A673 (cell line): ENCODE results near the gene ZNF362. TPM values are rescaled to one million over a fixed set of nuclear protein-coding genes. Genes with fewer than 3 reads are reported as not detected.

Experiments
- BruUV-seq: library from RNA; stranded (reverse); fragments of 400-500 nt; replicated peaks from 2 replicates; lab custom pipeline; 2021; lab: Mats Ljungman, UMichigan
- CTCF ChIA-PET: fragments of 300-600 bp; sonication (Branson Sonifier 250); formaldehyde crosslinking; loops from one replicate; lab custom pipeline; 2022; ENCODE audit warnings: antibody characterized with exemption; lab: Charles Lee
- POLR2A ChIA-PET: fragments of 300-600 bp; sonication (Branson Sonifier 250); formaldehyde crosslinking; loops from one replicate; lab custom pipeline; 2022; ENCODE audit warnings: antibody characterized with exemption; ENCODE audit not compliant: low non-redundant PET; lab: Charles Lee
- DNase-seq: peaks from one replicate; pipeline ENCODE4 v3.0.0-alpha.2; 2015; ENCODE audit warnings: low spot score
- H3K27ac ChIP-seq: fragments of 200-600 bp; sonication (generic); 2 replicates; pipeline ENCODE4 v1.5.1; 2016; ENCODE audit warnings: mixed run types, low read depth, mild to moderate bottlenecking, mixed read lengths, antibody characterized with exemption, low read length; ENCODE audit not compliant: poor library complexity, severe bottlenecking
- H3K27me3 ChIP-seq: fragments of 200-600 bp; sonication (generic); replicated peaks from 2 replicates; pipeline ENCODE4 v1.6.1; 2017; ENCODE audit warnings: mixed run types, low read depth, mild to moderate bottlenecking, mixed read lengths, antibody characterized with exemption, low read length; ENCODE audit not compliant: insufficient read depth, poor library complexity
- H3K36me3 ChIP-seq: fragments of 200-600 bp; sonication (generic); 2 replicates; pipeline ENCODE4 v1.6.1; 2016; ENCODE audit warnings: mixed run types, mild to moderate bottlenecking, mixed read lengths, antibody characterized with exemption, low read length; ENCODE audit not compliant: insufficient read depth, poor library complexity, severe bottlenecking
- H3K4me1 ChIP-seq: fragments of 200-600 bp; sonication (generic); 2 replicates; pipeline ENCODE4 v1.6.1; 2017; ENCODE audit warnings: mixed run types, mild to moderate bottlenecking, mixed read lengths, antibody characterized with exemption, low read length; ENCODE audit not compliant: insufficient read depth, poor library complexity, severe bottlenecking
- H3K4me3 ChIP-seq: fragments of 200-600 bp; sonication (generic); 2 replicates; pipeline ENCODE4 v1.5.1; 2016; ENCODE audit warnings: low read depth, mixed run types, mild to moderate bottlenecking, mixed read lengths, low read length; ENCODE audit not compliant: poor library complexity, severe bottlenecking
- H3K9me3 ChIP-seq: fragments of 200-600 bp; sonication (generic); 2 replicates; pipeline ENCODE4 v1.6.1; 2016; ENCODE audit warnings: mixed run types, low read depth, mild to moderate bottlenecking, mixed read lengths, antibody characterized with exemption, low read length; ENCODE audit not compliant: poor library complexity, severe bottlenecking
- EZH2 ChIP-seq: fragments of 200-600 bp; sonication (generic); IDR thresholded peaks from 2 replicates; pipeline ENCODE4 v1.6.1; 2017; ENCODE audit warnings: borderline replicate concordance, low read depth, mild to moderate bottlenecking, mixed read lengths, antibody characterized with exemption, low read length; ENCODE audit not compliant: poor library complexity, severe bottlenecking
- intact Hi-C: fragments of 100-400 bp; cut with micrococcal nuclease; formaldehyde crosslinking; loops from one replicate; pipeline ENCODE4 v1.10.0; 2022; ENCODE audit not compliant: unreplicated experiment
- total RNA-seq: library from RNA; stranded (reverse); gene quantifications from 2 replicates; pipeline ENCODE4 v1.2.3, GENCODE V29; 2021
- TF ChIP-seq, protein P1 (sequence below): fragments of 300-800, 200-600 bp; sonication (generic); conservative IDR thresholded peaks from 2 replicates; pipeline ENCODE4 v1.5.1; 2017; ENCODE audit warnings: low read depth, mild to moderate bottlenecking, antibody characterized with exemption, low read length, moderate library complexity, mixed read lengths

Gene ZNF362
- total RNA-seq, 1 experiment from 2014 or later, result 40.1 TPM

DNA sequence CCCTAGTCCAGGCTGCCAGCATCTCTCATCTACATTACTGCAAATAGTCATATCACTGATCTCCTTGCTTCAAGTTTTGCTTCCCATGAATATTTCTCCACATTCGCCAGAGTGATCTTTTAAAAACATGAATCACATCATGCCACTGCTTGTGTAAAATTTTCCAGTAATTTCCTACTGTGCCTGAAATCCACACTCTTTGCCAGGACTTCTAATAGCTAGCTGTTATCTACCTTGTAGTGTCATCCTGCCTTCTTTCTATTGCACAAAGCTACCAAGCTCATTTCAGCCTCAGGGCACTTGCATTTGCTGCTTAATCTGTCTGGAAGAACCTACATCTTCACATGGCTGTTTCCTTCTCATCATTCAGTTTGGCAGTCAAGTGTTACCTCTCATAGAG is 33.9 kb upstream of the ZNF362 start:
- no peak for DNase-seq
- no peaks in the 10 kb centered on the region for H3K27me3 ChIP-seq
- intact Hi-C loops, result no loop called here
- ChIA-PET CTCF (no interaction called here), POLR2A (no interaction called here)
- H3K9me3 ChIP-seq, result peaks cover 10% of the 10 kb centered on the region
- H3K27ac ChIP-seq, result no peak overlapping the region
- TF ChIP-seq, protein P1, sequence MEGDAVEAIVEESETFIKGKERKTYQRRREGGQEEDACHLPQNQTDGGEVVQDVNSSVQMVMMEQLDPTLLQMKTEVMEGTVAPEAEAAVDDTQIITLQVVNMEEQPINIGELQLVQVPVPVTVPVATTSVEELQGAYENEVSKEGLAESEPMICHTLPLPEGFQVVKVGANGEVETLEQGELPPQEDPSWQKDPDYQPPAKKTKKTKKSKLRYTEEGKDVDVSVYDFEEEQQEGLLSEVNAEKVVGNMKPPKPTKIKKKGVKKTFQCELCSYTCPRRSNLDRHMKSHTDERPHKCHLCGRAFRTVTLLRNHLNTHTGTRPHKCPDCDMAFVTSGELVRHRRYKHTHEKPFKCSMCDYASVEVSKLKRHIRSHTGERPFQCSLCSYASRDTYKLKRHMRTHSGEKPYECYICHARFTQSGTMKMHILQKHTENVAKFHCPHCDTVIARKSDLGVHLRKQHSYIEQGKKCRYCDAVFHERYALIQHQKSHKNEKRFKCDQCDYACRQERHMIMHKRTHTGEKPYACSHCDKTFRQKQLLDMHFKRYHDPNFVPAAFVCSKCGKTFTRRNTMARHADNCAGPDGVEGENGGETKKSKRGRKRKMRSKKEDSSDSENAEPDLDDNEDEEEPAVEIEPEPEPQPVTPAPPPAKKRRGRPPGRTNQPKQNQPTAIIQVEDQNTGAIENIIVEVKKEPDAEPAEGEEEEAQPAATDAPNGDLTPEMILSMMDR, result no peak
- no peak for TF ChIP-seq EZH2
- no TSS peak for BruUV-seq
- no peaks in the 10 kb centered on the region for H3K36me3 ChIP-seq
- no peak overlapping the region for H3K4me3 ChIP-seq
- no peaks in the 10 kb centered on the region for H3K4me1 ChIP-seq

GRCh38 chr1:33224166-33224707 is 32.1 kb upstream of the ZNF362 start:
- H3K36me3 ChIP-seq, result no peaks in the 10 kb centered on the region
- no peak overlapping the region for H3K4me3 ChIP-seq
- no peaks in the 10 kb centered on the region for H3K27me3 ChIP-seq
- ChIA-PET POLR2A (no interaction called here), CTCF (no interaction called here)
- H3K9me3 ChIP-seq, result peaks cover 10% of the 10 kb centered on the region
- TF ChIP-seq, protein P1, result no peak
- peaks cover 5% of the 10 kb centered on the region for H3K4me1 ChIP-seq
- intact Hi-C loops, result no loop called here
- no peak overlapping the region for H3K27ac ChIP-seq
- no TSS peak for BruUV-seq
- no peak for DNase-seq

GRCh38 chr1:33225586-33225985 is 30.7 kb upstream of the ZNF362 start:
- Histone ChIP-seq H3K9me3 (peaks cover 10% of the 10 kb centered on the region), H3K27me3 (no peaks in the 10 kb centered on the region), H3K27ac (no peak overlapping the region), H3K4me1 (peaks cover 5% of the 10 kb centered on the region), H3K4me3 (no peak overlapping the region), H3K36me3 (no peaks in the 10 kb centered on the region)
- ChIA-PET CTCF (no interaction called here), POLR2A (interaction anchor here (0.6 kb wide), 1 partner anchor 202 kb away, joined by 3 read pairs; no protein-coding TSS in a partner anchor)
- no peak for DNase-seq
- TF ChIP-seq, protein P1, result no peak
- TF ChIP-seq EZH2, result no peak
- intact Hi-C loops, result no loop called here
- BruUV-seq, result no TSS peak
